ENCODE measurements around the gene TRNP1. TPM values are rescaled to one million over a fixed set of nuclear protein-coding genes. Genes with fewer than 3 reads are reported as not detected.

Gene TRNP1
- total and polyA plus RNA-seq, 4 donors, result 2.0 to 23.1 (median 15.0) TPM

DNA sequence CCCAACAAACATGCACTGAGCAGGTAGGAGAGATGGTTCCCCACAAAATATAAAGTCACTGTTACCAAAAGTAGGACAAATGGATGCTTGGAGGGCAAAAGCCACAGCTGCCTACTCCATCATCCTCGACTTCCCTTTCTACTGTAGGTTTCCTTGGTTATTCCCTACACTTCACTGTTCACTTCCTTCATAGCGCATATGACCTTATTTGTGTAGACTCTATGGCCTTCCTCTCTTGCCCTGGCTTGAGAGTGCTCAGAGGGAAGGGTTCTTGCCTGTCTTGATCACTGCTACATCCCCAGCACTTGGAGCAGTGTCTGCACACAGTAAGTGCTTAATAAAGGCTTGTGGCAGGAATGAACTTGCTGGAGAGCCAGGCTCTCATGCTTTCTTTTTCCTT, 14.6 kb upstream of the TRNP1 start:
- Histone ChIP-seq H3K27ac (ENCODE audit: low read depth in 1 of 2, low read length in 1 of 2) (no peak overlapping the region), H3K27me3 (ENCODE audit: control insufficient read depth in 3 of 3, insufficient read depth in 3 of 3, low read length in 2 of 3) (peaks cover 0 to 2% (median 0%) of the 10 kb centered on the region in 3 donors), H3K9me3 (ENCODE audit: control insufficient read depth in 4 of 4, insufficient read depth in 3 of 4, low read length in 3 of 4) (no peaks in the 10 kb centered on the region), H3K4me3 (no peak overlapping the region), H3K36me3 (ENCODE audit: control insufficient read depth in 4 of 4, insufficient read depth in 4 of 4, low read length in 4 of 4) (no peaks in the 10 kb centered on the region), H3K4me1 (ENCODE audit: control insufficient read depth in 5 of 5, insufficient read depth in 5 of 5, low read length in 5 of 5) (no peaks in the 10 kb centered on the region), H3K9ac (ENCODE audit: insufficient read depth in 1 of 2, low read length in 2 of 2) (no peak overlapping the region)
- DNase-seq, result no peak
- no peak for ATAC-seq (ENCODE audit: insufficient read depth, low FRiP score)
- WGBS, 2 donors, result 43 to 57% methylated on average over 2 of the region's 2 CpGs
- no peak for TF ChIP-seq CTCF (IDR thresholded peaks at IDR 0.05; ENCODE audit: control extremely low read depth, extremely low read depth)

- no peak for ATAC-seq (ENCODE audit: insufficient read depth, low FRiP score)
- WGBS, 2 donors, result 84 to 85% methylated on average over 3 of the region's 3 CpGs
- Histone ChIP-seq H3K4me3 (no peak overlapping the region), H3K9ac (ENCODE audit: insufficient read depth in 1 of 2, low read length in 2 of 2) (no peak overlapping the region), H3K36me3 (ENCODE audit: control insufficient read depth in 4 of 4, insufficient read depth in 4 of 4, low read length in 4 of 4) (no peaks in the 10 kb centered on the region), H3K4me1 (ENCODE audit: control insufficient read depth in 5 of 5, insufficient read depth in 5 of 5, low read length in 5 of 5) (no peaks in the 10 kb centered on the region), H3K27me3 (ENCODE audit: control insufficient read depth in 3 of 3, insufficient read depth in 3 of 3, low read length in 2 of 3) (peaks cover 0 to 2% (median 0%) of the 10 kb centered on the region in 3 donors), H3K9me3 (ENCODE audit: control insufficient read depth in 4 of 4, insufficient read depth in 3 of 4, low read length in 3 of 4) (no peaks in the 10 kb centered on the region), H3K27ac (ENCODE audit: low read depth in 1 of 2, low read length in 1 of 2) (no peak overlapping the region)
- DNase-seq, result no peak
- TF ChIP-seq CTCF (IDR thresholded peaks at IDR 0.05; ENCODE audit: control extremely low read depth, extremely low read depth), result no peak
Observed at GRCh38 chr1:26981146-26981846, 12.2 kb upstream of the TRNP1 start.

DNA sequence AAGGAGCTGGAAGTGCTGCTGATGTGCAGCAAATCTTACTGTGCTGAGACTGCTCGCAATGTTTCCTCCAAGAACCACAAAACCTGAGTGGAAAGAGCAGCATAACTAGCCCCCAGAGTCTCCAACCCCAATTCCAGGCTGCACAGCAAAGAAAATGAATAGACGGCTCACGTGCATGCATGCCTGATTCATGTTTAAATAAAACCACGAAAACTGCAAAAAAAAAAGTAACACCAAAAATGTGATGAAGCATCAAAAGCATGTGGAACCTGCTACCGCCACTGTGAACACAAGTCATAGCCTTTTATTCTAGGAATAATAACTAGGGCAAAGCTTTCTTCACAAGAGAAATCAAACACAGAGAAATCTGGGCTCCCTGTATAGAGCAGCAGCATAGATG, 9.6 kb upstream of the TRNP1 start:
- Histone ChIP-seq H3K27ac (ENCODE audit: low read depth in 1 of 2, low read length in 1 of 2) (no peak overlapping the region), H3K36me3 (ENCODE audit: control insufficient read depth in 4 of 4, insufficient read depth in 4 of 4, low read length in 4 of 4) (no peaks in the 10 kb centered on the region), H3K4me1 (ENCODE audit: control insufficient read depth in 5 of 5, insufficient read depth in 5 of 5, low read length in 5 of 5) (no peaks in the 10 kb centered on the region), H3K9ac (ENCODE audit: insufficient read depth in 1 of 2, low read length in 2 of 2) (no peak overlapping the region), H3K27me3 (ENCODE audit: control insufficient read depth in 3 of 3, insufficient read depth in 3 of 3, low read length in 2 of 3) (peaks cover 0 to 2% (median 0%) of the 10 kb centered on the region in 3 donors), H3K9me3 (ENCODE audit: control insufficient read depth in 4 of 4, insufficient read depth in 3 of 4, low read length in 3 of 4) (no peaks in the 10 kb centered on the region), H3K4me3 (no peak overlapping the region)
- ATAC-seq (ENCODE audit: insufficient read depth, low FRiP score), result no peak
- 46 to 63% methylated on average over 5 of the region's 5 CpGs for WGBS, 2 donors
- TF ChIP-seq CTCF (IDR thresholded peaks at IDR 0.05; ENCODE audit: control extremely low read depth, extremely low read depth), result no peak
- DNase-seq, result no peak

DNA sequence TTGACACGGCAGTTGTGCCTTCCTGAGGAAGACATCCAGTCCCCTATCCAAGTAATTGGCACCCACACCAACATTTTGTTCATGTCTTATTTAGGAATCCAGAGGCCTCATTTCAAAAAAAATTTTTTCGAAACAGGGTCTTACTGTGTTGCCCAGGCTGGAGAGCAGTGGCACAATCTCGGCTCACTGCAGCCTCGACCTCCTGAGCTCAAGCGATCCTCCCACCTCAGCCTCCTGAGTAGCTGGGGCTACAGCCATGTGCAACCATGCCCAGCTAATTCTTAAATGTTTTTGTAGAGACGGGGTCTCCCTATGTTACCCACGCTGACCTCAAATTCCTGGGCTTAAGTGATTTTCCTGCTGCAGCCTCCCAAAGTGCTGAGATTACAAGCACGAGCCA, 9.2 kb upstream of the TRNP1 start:
- ATAC-seq (ENCODE audit: insufficient read depth, low FRiP score) (no peak), DNase-seq (no peak)
- no peaks in the 10 kb centered on the region for H3K4me1 ChIP-seq (ENCODE audit: control insufficient read depth in 5 of 5, insufficient read depth in 5 of 5, low read length in 5 of 5)
- H3K4me3 ChIP-seq, result no peak overlapping the region
- no peak for TF ChIP-seq CTCF (IDR thresholded peaks at IDR 0.05; ENCODE audit: control extremely low read depth, extremely low read depth)
- no peaks in the 10 kb centered on the region for H3K36me3 ChIP-seq (ENCODE audit: control insufficient read depth in 4 of 4, insufficient read depth in 4 of 4, low read length in 4 of 4)
- H3K9me3 ChIP-seq (ENCODE audit: control insufficient read depth in 4 of 4, insufficient read depth in 3 of 4, low read length in 3 of 4), result no peaks in the 10 kb centered on the region
- H3K27ac ChIP-seq (ENCODE audit: low read depth in 1 of 2, low read length in 1 of 2), result no peak overlapping the region
- 83 to 87% methylated on average over 8 of the region's 8 CpGs for WGBS, 2 donors
- no peak overlapping the region for H3K9ac ChIP-seq (ENCODE audit: insufficient read depth in 1 of 2, low read length in 2 of 2)
- peaks cover 0 to 2% (median 0%) of the 10 kb centered on the region in 3 donors for H3K27me3 ChIP-seq (ENCODE audit: control insufficient read depth in 3 of 3, insufficient read depth in 3 of 3, low read length in 2 of 3)

Measured in lung (tissue), 12 donors.